T-helper 17 cell (primary cell): Measurements from ENCODE around the gene ADAM10. TPM values are rescaled to one million over a fixed set of nuclear protein-coding genes. Genes with fewer than 3 reads are reported as not detected.

Experiments
- ATAC-seq: fragments of 150-1000 bp; cut with Tn5 transposase; 2 replicates; pipeline ENCODE4 v1.10.0; 2021; ENCODE audit warnings: mild to moderate bottlenecking, moderate library complexity
- DNase-seq, 3 donors: peaks; one replicate each; pipeline versions ENCODE4 v3.0.0 to v3.0.0-alpha.2; 2020 to 2021
- H3K9me3 ChIP-seq: one replicate; pipeline ENCODE4 v1.7.0; 2013; ENCODE audit warnings: low read length, mild to moderate bottlenecking; ENCODE audit not compliant: control insufficient read depth, poor library complexity, severe bottlenecking
- H3K27ac Mint-ChIP-seq: one replicate; pipeline ENCODE4 v1.8.0; 2022; ENCODE audit warnings: mild to moderate bottlenecking, moderate library complexity, mixed read lengths
- H3K27me3 Mint-ChIP-seq: one replicate; pipeline ENCODE4 v1.8.0; 2022; ENCODE audit warnings: mixed read lengths
- H3K36me3 Mint-ChIP-seq: one replicate; pipeline ENCODE4 v1.8.0; 2022; ENCODE audit warnings: low read depth, mixed read lengths
- H3K4me1 Mint-ChIP-seq: one replicate; pipeline ENCODE4 v1.8.0; 2022; ENCODE audit warnings: mild to moderate bottlenecking, mixed read lengths
- H3K4me3 Mint-ChIP-seq: one replicate; pipeline ENCODE4 v1.8.0; 2022; ENCODE audit warnings: mild to moderate bottlenecking, moderate library complexity, mixed read lengths
- total RNA-seq, 4 donors: library from RNA in 2 of 4; stranded (reverse) in 2 of 4; gene quantifications; one replicate each; pipeline ENCODE4 v1.2.3 and lab custom pipeline; 2022 to 2026

Gene ADAM10
- total RNA-seq, 2 donors from 2014 or later, result 137 to 142 TPM

DNA sequence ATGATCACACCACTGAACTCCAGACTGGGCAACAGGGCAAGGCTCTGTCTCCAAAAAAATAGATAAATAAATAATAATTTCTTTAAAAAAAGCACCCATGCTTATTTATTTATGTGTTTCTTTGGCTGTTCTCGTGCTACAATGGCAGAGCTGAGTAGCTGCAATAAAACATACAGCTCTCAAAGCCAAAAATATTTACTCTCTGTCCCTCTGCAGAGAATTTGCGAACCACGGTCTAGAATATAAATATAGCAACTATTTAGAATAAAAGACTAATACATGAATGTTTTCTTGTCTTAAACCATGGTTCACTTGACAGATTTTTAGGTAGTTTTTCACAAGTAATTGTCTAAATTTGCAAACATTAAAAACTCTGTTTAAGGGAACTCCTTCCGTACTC lies 72.7 kb downstream of the ADAM10 start:
- Mint-ChIP-seq H3K36me3 (peaks cover 7% of the 10 kb centered on the region), H3K27ac (peak overlapping the region; percentile 32), H3K27me3 (no peaks in the 10 kb centered on the region), H3K4me1 (peaks cover 21% of the 10 kb centered on the region), H3K4me3 (no peak overlapping the region)
- DNase-seq (no peak), ATAC-seq (no peak)
- no peaks in the 10 kb centered on the region for H3K9me3 ChIP-seq

DNA sequence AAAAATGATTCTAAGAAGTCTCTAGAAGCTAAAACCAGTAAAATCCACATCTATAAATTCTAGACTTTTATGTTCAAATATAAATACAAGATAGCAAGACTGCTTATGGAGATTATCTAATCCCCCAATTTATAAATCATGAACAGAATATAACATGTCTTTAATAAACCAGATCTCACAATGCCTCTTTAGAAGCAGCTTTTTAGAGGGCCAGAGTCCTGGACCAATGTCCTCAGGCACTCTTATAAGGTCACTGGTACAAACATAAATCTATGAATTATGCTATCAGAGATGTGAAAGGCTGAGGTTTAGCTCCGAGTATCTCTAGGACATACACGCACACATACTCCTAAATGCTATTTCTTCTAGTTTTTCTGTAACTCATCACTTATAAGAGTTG lies 78.3 kb downstream of the ADAM10 start:
- no peak overlapping the region for H3K27ac Mint-ChIP-seq
- peaks cover 5% of the 10 kb centered on the region for H3K36me3 Mint-ChIP-seq
- no peaks in the 10 kb centered on the region for H3K27me3 Mint-ChIP-seq
- H3K4me1 Mint-ChIP-seq, result peaks cover 14% of the 10 kb centered on the region
- H3K9me3 ChIP-seq, result no peaks in the 10 kb centered on the region
- DNase-seq (no peak), ATAC-seq (no peak)
- no peak overlapping the region for H3K4me3 Mint-ChIP-seq

DNA sequence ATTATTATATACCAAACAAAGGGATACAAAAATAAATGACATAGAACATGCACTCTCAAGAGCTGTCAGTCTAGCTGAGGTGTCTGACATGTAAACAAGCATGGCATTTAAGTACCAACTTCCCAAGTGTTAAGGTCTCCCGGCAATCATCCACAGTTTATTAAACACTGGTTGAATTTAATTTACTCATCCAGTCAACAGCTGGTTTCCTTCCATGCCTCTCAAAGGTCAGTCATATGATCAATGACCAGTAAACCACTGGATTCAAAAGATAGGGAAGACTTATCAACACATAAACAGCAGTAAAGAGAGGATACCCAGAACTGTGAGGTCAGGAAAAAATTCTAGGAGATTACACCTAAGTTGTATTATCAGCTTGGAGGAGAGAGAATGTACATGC lies 80.4 kb downstream of the ADAM10 start:
- Mint-ChIP-seq H3K4me1 (peaks cover 18% of the 10 kb centered on the region), H3K4me3 (no peak overlapping the region), H3K36me3 (peaks cover 11% of the 10 kb centered on the region), H3K27ac (peak overlapping the region; percentile 27), H3K27me3 (no peaks in the 10 kb centered on the region)
- H3K9me3 ChIP-seq, result no peaks in the 10 kb centered on the region
- DNase-seq, result no peak
- no peak for ATAC-seq

DNA sequence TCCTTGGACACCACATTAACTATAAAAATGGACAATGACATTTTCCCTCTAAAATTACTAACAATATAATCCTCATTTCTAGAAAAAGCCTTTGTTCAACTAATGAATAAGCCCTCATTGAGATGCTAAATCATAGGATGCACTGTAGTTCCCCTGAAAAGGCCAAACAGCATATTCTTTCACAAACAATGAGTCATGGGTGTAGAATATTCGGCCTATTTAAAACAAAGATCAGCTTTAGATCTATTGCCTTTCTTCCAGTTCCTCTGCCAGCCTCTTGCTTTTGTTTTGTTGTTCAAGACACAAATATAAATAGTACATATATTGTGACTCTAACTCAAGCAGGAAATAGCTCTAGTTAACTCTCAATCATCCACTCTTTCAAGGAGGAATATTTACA lies 82.5 kb downstream of the ADAM10 start:
- H3K9me3 ChIP-seq, result no peaks in the 10 kb centered on the region
- Mint-ChIP-seq H3K36me3 (peaks cover 13% of the 10 kb centered on the region), H3K4me1 (peaks cover 10% of the 10 kb centered on the region)

DNA sequence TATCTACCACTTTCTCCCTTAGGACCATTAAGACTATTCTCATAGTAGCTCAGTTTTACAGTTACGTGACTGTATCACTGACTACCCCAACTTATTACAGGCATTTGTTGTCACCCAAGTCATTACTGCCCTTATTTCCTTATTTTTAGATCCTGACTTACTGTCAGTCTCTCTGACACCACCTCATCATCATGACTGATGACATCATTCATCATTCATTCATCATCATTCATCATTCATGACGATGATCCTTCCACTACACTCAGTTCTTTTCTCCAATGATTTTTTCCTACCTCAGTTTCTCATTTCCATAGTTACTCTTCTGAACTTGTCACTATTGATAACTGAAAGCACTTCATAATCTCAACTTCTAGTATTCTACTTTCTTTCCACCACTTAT lies 83.8 kb downstream of the ADAM10 start:
- ATAC-seq, result no peak
- Mint-ChIP-seq H3K27me3 (no peaks in the 10 kb centered on the region), H3K36me3 (peaks cover 13% of the 10 kb centered on the region), H3K4me3 (no peak overlapping the region), H3K4me1 (peaks cover 8% of the 10 kb centered on the region), H3K27ac (no peak overlapping the region)
- no peaks in the 10 kb centered on the region for H3K9me3 ChIP-seq
- DNase-seq, result no peak

More for the DNA sequence above, 82.5 kb downstream of the ADAM10 start:
- H3K27me3 Mint-ChIP-seq, result no peaks in the 10 kb centered on the region
- no peak for DNase-seq
- H3K4me3 Mint-ChIP-seq, result no peak overlapping the region
- no peak overlapping the region for H3K27ac Mint-ChIP-seq
- no peak for ATAC-seq

DNA sequence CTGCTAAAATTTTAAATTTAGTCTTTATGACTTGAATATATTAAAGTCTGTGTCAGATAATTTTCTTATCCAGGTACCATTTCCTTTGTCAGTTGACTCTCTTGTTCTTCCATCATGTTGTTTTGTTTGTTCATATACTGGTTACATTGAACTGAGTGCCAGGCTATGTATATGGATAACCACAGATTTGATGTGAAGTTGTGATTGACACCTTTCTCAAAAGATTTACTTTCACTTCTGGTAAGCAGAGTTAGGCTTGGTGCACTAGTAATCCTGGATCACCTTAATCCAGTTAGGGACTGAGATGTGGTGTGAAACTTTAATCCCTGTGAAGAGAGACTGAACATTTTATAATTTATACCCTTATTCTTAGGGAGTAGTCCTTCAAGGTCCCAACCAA lies 99.4 kb downstream of the ADAM10 start:
- Mint-ChIP-seq H3K27me3 (no peaks in the 10 kb centered on the region), H3K36me3 (peaks cover under 1% of the 10 kb centered on the region), H3K4me1 (peaks cover 7% of the 10 kb centered on the region), H3K4me3 (no peak overlapping the region), H3K27ac (no peak overlapping the region)
- no peaks in the 10 kb centered on the region for H3K9me3 ChIP-seq
- no peak for DNase-seq
- no peak for ATAC-seq

DNA sequence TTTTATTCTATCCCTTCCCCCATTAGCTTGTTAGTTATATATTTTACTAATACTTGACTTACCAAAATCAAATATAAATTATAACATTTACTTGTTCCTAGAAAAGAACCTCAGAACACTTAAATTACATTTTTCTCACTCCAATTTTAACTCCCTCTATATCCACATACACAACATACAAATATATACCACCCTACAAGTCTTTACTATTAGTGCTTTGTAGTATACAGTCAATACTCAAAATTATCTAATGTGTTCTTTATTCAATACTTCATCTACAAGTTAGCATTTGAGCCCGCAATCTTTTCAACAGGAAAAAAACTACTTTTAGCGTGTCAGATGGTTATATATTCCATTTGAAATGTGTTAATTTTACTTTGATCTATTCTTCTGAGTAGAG lies 100.3 kb downstream of the ADAM10 start:
- no peak for DNase-seq
- no peak overlapping the region for H3K4me3 Mint-ChIP-seq
- H3K9me3 ChIP-seq, result no peaks in the 10 kb centered on the region
- H3K27me3 Mint-ChIP-seq, result no peaks in the 10 kb centered on the region
- peaks cover 10% of the 10 kb centered on the region for H3K4me1 Mint-ChIP-seq
- ATAC-seq, result no peak
- H3K36me3 Mint-ChIP-seq, result no peaks in the 10 kb centered on the region
- peak overlapping the region; percentile 5 for H3K27ac Mint-ChIP-seq

DNA sequence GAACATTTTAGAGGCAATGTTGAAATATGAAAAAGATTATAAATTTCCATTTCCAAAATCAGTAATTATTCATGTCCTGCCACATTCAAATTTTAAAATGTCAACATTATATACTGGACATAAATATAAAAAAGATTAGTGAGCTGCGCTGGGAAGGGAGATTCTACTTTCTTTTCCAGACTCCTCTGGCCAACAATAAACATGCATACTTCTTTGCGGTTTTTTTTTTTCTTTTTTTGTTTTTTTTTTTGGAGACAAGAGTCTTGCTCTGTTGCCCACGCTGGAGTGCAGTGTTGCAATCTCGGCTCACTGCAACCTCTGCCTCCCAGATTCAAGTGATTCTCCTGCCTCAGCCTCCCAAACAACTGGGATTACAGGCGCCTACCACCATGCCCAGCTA lies 105.5 kb downstream of the ADAM10 start:
- Mint-ChIP-seq H3K27ac (no peak overlapping the region), H3K36me3 (peaks cover 2% of the 10 kb centered on the region), H3K27me3 (no peaks in the 10 kb centered on the region), H3K4me1 (peaks cover 10% of the 10 kb centered on the region), H3K4me3 (no peak overlapping the region)
- no peaks in the 10 kb centered on the region for H3K9me3 ChIP-seq
- DNase-seq (no peak), ATAC-seq (no peak)

DNA sequence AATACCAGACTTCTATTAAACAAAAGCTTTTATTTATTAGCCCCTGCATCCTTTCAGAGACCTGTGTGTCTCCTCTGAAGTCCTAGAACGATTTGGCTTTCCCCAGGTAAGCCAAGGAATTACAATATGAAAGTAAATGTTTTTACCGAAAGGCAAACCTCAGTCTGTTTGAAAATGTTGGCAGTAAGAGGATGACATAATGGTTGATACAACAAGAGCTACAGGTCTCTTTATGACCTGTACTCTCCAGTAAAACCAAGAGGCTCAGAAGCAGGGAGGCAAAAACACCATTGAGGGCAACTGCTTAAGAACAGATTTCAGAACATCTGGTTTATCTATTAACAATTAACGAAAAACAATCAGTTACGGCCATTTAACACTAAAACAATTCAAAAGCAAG lies 107.8 kb downstream of the ADAM10 start:
- DNase-seq (no peak), ATAC-seq (no peak)
- Mint-ChIP-seq H3K36me3 (peaks cover 4% of the 10 kb centered on the region), H3K27ac (peak overlapping the region; percentile 49), H3K27me3 (no peaks in the 10 kb centered on the region), H3K4me3 (no peak overlapping the region), H3K4me1 (peaks cover 10% of the 10 kb centered on the region)
- H3K9me3 ChIP-seq, result no peaks in the 10 kb centered on the region

DNA sequence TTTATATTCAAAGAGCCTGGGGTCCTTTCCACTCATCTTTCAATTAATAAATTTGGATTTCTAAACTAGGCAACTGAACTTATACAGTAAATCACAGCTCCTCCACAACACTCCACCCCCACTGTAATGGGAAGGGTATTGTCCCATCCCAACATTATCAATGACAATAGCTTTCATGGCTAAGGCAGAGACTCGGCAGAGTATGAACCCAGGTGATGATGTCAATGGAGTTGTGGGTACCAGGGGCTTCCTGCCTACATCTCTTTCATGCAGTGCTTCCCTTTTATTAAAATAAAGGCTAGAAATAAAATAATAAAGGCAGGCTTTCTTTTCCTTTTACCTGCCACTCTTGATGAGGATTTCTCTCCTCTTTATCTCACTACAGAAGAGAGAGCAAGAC lies 109.5 kb downstream of the ADAM10 start:
- no peaks in the 10 kb centered on the region for H3K27me3 Mint-ChIP-seq
- no peak overlapping the region for H3K4me3 Mint-ChIP-seq
- H3K9me3 ChIP-seq, result no peaks in the 10 kb centered on the region
- H3K36me3 Mint-ChIP-seq, result peaks cover 4% of the 10 kb centered on the region
- DNase-seq, result no peak
- peaks cover 13% of the 10 kb centered on the region for H3K4me1 Mint-ChIP-seq
- no peak for ATAC-seq
- H3K27ac Mint-ChIP-seq, result peak overlapping the region; percentile 82

DNA sequence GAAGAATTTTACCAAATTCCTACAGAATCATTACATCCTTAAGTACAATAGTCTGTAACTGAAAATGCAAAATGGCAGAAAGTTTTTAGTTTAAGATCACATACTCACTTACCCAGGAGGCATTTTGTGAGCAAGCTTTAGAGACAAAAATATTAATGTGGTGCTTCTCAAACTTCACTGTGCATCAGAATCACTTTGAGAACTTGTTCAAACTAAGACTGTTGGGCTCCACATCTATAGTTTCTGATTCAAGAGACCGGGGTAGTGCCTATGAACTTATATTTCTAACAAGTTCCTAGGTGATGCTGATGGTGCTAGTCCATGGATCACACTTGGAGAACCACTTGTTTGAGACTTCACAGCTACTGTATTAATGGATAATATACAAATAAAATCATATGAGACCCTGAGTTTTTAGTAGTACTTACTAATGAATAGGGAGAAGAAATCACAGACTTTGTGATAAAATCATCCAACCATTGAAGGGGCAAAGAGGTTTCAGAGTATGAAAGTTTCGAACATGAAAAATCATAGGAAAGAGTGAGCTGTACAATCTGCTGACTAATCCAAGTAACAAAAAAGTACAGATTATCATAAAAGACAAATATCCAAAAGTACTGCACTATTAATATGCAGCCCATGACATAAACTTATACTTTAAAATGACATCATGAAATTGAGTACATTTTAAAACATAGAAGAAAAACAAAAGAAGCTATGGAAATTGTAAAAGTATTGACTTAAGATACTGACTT lies 110.3 kb downstream of the ADAM10 start:
- H3K9me3 ChIP-seq, result no peaks in the 10 kb centered on the region
- Mint-ChIP-seq H3K27ac (peak overlapping the region; percentile 82), H3K4me3 (no peak overlapping the region), H3K27me3 (no peaks in the 10 kb centered on the region), H3K36me3 (peaks cover 4% of the 10 kb centered on the region), H3K4me1 (peaks cover 10% of the 10 kb centered on the region)
- DNase-seq (no peak), ATAC-seq (no peak)

DNA sequence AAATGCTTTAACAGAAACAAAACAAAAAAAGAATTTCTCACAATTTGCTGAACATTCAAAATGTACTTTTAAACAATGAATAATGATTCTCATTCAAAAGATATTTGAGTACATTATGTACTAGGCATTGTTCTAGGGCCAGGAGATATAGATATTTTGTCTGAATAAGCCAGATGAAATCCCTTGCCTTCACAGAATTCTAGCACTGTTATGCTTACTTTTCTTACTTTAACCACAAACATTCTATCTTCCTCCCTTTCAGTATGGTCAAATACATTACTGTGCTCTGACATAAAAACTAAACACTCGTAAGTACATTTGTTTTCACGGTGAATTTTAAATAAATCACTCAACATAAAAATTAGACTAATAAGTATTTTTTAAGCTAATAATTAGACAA lies 116.7 kb downstream of the ADAM10 start:
- DNase-seq (no peak), ATAC-seq (no peak)
- H3K4me1 Mint-ChIP-seq, result peaks cover 16% of the 10 kb centered on the region
- H3K27ac Mint-ChIP-seq, result no peak overlapping the region
- H3K27me3 Mint-ChIP-seq, result no peaks in the 10 kb centered on the region
- H3K9me3 ChIP-seq, result no peaks in the 10 kb centered on the region
- H3K36me3 Mint-ChIP-seq, result peaks cover 2% of the 10 kb centered on the region
- H3K4me3 Mint-ChIP-seq, result no peak overlapping the region

DNA sequence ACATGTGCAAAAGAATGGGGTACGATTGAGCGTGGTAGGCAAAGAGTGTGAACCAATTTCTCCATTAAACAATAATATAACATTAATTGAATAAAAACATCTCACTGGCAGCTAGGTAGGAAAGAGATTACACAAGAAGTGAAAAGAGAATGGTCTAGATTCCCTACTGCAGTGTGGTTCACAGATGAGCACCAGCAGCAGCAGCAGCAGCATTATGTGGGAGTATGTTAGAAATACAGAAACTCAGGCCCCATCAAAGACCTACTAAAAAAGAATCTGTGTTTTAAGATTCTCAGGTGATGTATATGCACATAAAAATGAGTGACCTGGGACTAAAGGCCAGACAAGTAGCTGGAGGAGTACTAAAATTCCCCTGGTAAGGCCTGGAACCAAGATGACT lies 118.2 kb downstream of the ADAM10 start:
- ATAC-seq (no peak), DNase-seq (no peak)
- no peaks in the 10 kb centered on the region for H3K9me3 ChIP-seq
- no peak overlapping the region for H3K4me3 Mint-ChIP-seq
- H3K36me3 Mint-ChIP-seq, result no peaks in the 10 kb centered on the region
- H3K27ac Mint-ChIP-seq, result peak overlapping the region; percentile 100
- peaks cover 26% of the 10 kb centered on the region for H3K4me1 Mint-ChIP-seq
- H3K27me3 Mint-ChIP-seq, result no peaks in the 10 kb centered on the region

DNA sequence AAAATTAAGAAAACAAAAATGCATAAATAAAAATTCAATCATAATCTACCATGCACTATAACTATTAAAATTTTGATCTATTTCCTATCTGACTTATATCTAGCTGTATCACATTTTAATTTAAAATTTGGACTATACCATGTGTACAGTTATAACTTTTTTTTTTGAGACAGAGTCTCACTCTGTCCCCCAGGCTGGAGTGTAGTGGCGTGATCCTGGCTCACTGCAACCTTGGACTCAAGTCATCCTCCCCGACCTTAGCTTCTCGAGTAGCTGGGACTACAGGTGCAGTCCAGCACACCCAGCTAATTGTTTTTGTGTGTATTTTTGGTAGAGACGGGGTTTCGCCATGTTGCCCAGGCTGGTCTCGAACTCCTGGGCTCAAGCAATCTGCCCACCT lies 119.9 kb downstream of the ADAM10 start:
- no peaks in the 10 kb centered on the region for H3K9me3 ChIP-seq
- ATAC-seq (no peak), DNase-seq (no peak)
- Mint-ChIP-seq H3K27ac (peak overlapping the region; percentile 100), H3K4me3 (no peak overlapping the region), H3K27me3 (no peaks in the 10 kb centered on the region), H3K36me3 (no peaks in the 10 kb centered on the region), H3K4me1 (peaks cover 33% of the 10 kb centered on the region)
